NCI-H146 treated with DMSO at 0.1 percent for 48 hours (cell line): ENCODE results near the gene AGXT2.
"Not testable (repeated sequence)": the region's sequence is repeated elsewhere in the genome, so short reads cannot be mapped to it uniquely, and the experiment has no call there.

Experiments used
- DNase-seq: peaks from one replicate; lab custom pipeline; 2025; ENCODE audit not compliant: unreplicated experiment; lab: John Stamatoyannopoulos, UW

Gene AGXT2

GRCh38 chr5:34976347-34976746, 71.4 kb downstream of the AGXT2 start:
- no peak for DNase-seq

- DNase-seq: not testable (repeated sequence)
Measured at GRCh38 chr5:34971655-34972054, 76.1 kb downstream of the AGXT2 start.

GRCh38 chr5:34970552-34970951, 77.2 kb downstream of the AGXT2 start:
- DNase-seq: no peak

- DNase-seq: no peak
Measured at GRCh38 chr5:34968258-34968657, 79.5 kb downstream of the AGXT2 start.

GRCh38 chr5:34967540-34967939, 80.2 kb downstream of the AGXT2 start:
- DNase-seq: no peak

- DNase-seq: no peak
Measured at GRCh38 chr5:34959323-34959722, 88.4 kb downstream of the AGXT2 start.

- no peak for DNase-seq
Measured at GRCh38 chr5:34957857-34958690, 89.7 kb downstream of the AGXT2 start.

- no peak for DNase-seq
Measured at GRCh38 chr5:34957321-34957720, 90.4 kb downstream of the AGXT2 start.
